ENCODE measurements around the gene NOS1AP. TPM values are rescaled to one million over a fixed set of nuclear protein-coding genes. Genes with fewer than 3 reads are reported as not detected.

Gene NOS1AP
- total and polyA plus RNA-seq, 9 of the 15 experiments (the other 6 are each of a cell fraction or from before 2014, with no cell fraction given), result 0.07 to 1.5 (median 0.22) TPM

GRCh38 chr1:162363823-162364222 is 294.3 kb downstream of the NOS1AP start:
- H3K9ac ChIP-seq (ENCODE audit: insufficient read depth in 1 of 2, low read depth in 2 of 2, low read length in 2 of 2), result no peak overlapping the region
- no peak overlapping the region for H3K4me3 ChIP-seq
- H3K27me3 ChIP-seq (ENCODE audit: control insufficient read depth in 2 of 2, insufficient read depth in 2 of 2, low read length in 2 of 2), result no peaks in the 10 kb centered on the region
- H3K4me1 ChIP-seq (replicated peaks in 1 of 2; ENCODE audit: control insufficient read depth in 2 of 2, insufficient read depth in 2 of 2, low read length in 2 of 2), result peaks cover 13 to 14% of the 10 kb centered on the region in 2 experiments; a peak in 4 of 5 replicates
- in situ Hi-C loops (cut with MboI), result no loop called here
- CTCF ChIA-PET (ENCODE audit: low intra/inter-chr PET ratio), result no interaction called here
- H3K27ac ChIP-seq (ENCODE audit: extremely low read depth, low read depth, low read length), result no peak overlapping the region
- no peak for TF ChIP-seq SIN3B (IDR thresholded peaks at IDR 0.05; ENCODE audit: low read depth)
- TF ChIP-seq KDM1A (IDR thresholded peaks at IDR 0.05), result peak; percentile 10 to 42; a peak in 2 of 4 replicates
- no peak for TF ChIP-seq MED1 (CRISPR knock-in tag; IDR thresholded peaks at IDR 0.05; ENCODE audit: borderline replicate concordance)
- no peaks in the 10 kb centered on the region for H3K9me3 ChIP-seq (replicated peaks; ENCODE audit: control insufficient read depth, insufficient read depth, low read depth, low read length)
- ATAC-seq, result no peak
- no peaks in the 10 kb centered on the region for H4K20me1 ChIP-seq (replicated peaks; ENCODE audit: control insufficient read depth, insufficient read depth, low read length)
- WGBS (ENCODE audit: insufficient coverage, low coverage, missing lambda C conversion rate), result 45% methylated on average over 3 of the region's 3 CpGs
- no peak overlapping the region for H3K4me2 ChIP-seq (ENCODE audit: insufficient read depth, low read length)
- intact Hi-C loops (cut with micrococcal nuclease), result no loop called here
- no peak for DNase-seq (ENCODE audit: extremely low read depth in 1 of 4, low spot score in 3 of 4)
- POLR2A ChIA-PET, result interaction anchor here (1.4 kb wide), 1 partner anchor 18 kb away, joined by 3 read pairs; the partner anchor contains the start of gene C1orf226
- H3K79me2 ChIP-seq (ENCODE audit: control insufficient read depth, insufficient read depth, low read length), result no peaks in the 10 kb centered on the region
- H3K9me1 ChIP-seq (ENCODE audit: control insufficient read depth, insufficient read depth, low read length), result no peaks in the 10 kb centered on the region
- H3K36me3 ChIP-seq (ENCODE audit: control insufficient read depth, insufficient read depth, low read length), result no peaks in the 10 kb centered on the region
- no TSS peak for BruUV-seq (replicated peaks)
- H2AFZ ChIP-seq (ENCODE audit: low read depth, low read length), result no peak overlapping the region
- FAIRE-seq, result no peak

DNA sequence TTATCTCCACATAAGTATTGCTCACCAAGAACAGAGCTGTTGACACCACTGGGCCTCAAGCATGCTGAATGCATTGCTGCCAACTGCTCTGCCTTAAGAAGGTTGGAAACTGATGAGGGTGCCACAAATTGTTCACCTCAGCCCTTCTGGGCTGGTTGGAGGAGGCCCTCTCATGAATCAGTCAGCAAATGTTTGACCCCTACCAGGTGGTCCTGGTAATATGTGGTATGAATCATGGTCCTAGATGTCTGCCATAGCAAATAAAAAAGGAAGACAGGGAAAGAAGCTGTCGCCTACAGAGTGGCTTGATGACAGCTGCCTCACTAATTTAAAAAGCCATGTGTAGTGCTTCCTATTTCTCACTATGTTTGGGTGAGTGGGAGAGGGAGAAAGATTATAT is 295.0 kb downstream of the NOS1AP start:
- Histone ChIP-seq H3K9me3 (replicated peaks; ENCODE audit: control insufficient read depth, insufficient read depth, low read depth, low read length) (no peaks in the 10 kb centered on the region), H3K9me1 (ENCODE audit: control insufficient read depth, insufficient read depth, low read length) (no peaks in the 10 kb centered on the region), H3K4me1 (replicated peaks in 1 of 2; ENCODE audit: control insufficient read depth in 2 of 2, insufficient read depth in 2 of 2, low read length in 2 of 2) (peaks cover 10 to 13% of the 10 kb centered on the region in 2 experiments; a peak in 4 of 5 replicates), H3K9ac (ENCODE audit: insufficient read depth in 1 of 2, low read depth in 2 of 2, low read length in 2 of 2) (no peak overlapping the region), H2AFZ (ENCODE audit: low read depth, low read length) (0 out of 2 replicates have a peak overlapping the region, but pooled peaks have one; percentile 32), H4K20me1 (replicated peaks; ENCODE audit: control insufficient read depth, insufficient read depth, low read length) (no peaks in the 10 kb centered on the region), H3K4me2 (ENCODE audit: insufficient read depth, low read length) (no peak overlapping the region), H3K27ac (ENCODE audit: extremely low read depth, low read depth, low read length) (no peak overlapping the region; the same call in 2 of the 3 replicates), H3K27me3 (ENCODE audit: control insufficient read depth in 2 of 2, insufficient read depth in 2 of 2, low read length in 2 of 2) (no peaks in the 10 kb centered on the region), H3K36me3 (ENCODE audit: control insufficient read depth, insufficient read depth, low read length) (no peaks in the 10 kb centered on the region), H3K79me2 (ENCODE audit: control insufficient read depth, insufficient read depth, low read length) (no peaks in the 10 kb centered on the region), H3K4me3 (no peak overlapping the region)
- no TSS peak for BruUV-seq (replicated peaks)
- FAIRE-seq, result no peak
- TF ChIP-seq CBX8 (IDR thresholded peaks at IDR 0.05; ENCODE audit: borderline replicate concordance, extremely low read depth, low read depth, low read length, poor library complexity, severe bottlenecking) (no peak), ZNF23 (CRISPR knock-in tag; IDR thresholded peaks at IDR 0.05) (no peak), TAF9B (IDR thresholded peaks at IDR 0.05; ENCODE audit: partially characterized antibody) (no peak), PHB2 (IDR thresholded peaks at IDR 0.05; ENCODE audit: low read depth) (no peak), HNRNPUL1 (IDR thresholded peaks at IDR 0.05; ENCODE audit: low read length) (no peak), SMARCA5 (IDR thresholded peaks at IDR 0.05) (no peak), ZNF354B (CRISPR knock-in tag; IDR thresholded peaks at IDR 0.05) (no peak), HMBOX1 (IDR thresholded peaks at IDR 0.05) (no peak), IRF2 (CRISPR knock-in tag; IDR thresholded peaks at IDR 0.05) (no peak), ZNF175 (CRISPR knock-in tag; IDR thresholded peaks at IDR 0.05; ENCODE audit: low read depth) (no peak), BCL6 (CRISPR knock-in tag; IDR thresholded peaks at IDR 0.05) (no peak), ATF1 (CRISPR knock-in tag; IDR thresholded peaks at IDR 0.05) (no peak), ATF1 (tag; IDR thresholded peaks at IDR 0.05) (no peak)
- TF ChIP-seq, protein P1, sequence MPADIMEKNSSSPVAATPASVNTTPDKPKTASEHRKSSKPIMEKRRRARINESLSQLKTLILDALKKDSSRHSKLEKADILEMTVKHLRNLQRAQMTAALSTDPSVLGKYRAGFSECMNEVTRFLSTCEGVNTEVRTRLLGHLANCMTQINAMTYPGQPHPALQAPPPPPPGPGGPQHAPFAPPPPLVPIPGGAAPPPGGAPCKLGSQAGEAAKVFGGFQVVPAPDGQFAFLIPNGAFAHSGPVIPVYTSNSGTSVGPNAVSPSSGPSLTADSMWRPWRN (IDR thresholded peaks at IDR 0.05; ENCODE audit: low read depth), result no peak
- in situ Hi-C loops (cut with MboI) (no loop called here), intact Hi-C loops (cut with micrococcal nuclease) (no loop called here)
- no peak for DNase-seq (ENCODE audit: extremely low read depth in 1 of 4, low spot score in 3 of 4)
- CTCF ChIA-PET (ENCODE audit: low intra/inter-chr PET ratio), result no interaction called here
- POLR2A ChIA-PET, result no interaction called here
- WGBS (ENCODE audit: insufficient coverage, low coverage, missing lambda C conversion rate), result 25% methylated on average over 1 of the region's 1 CpG
- ATAC-seq, result no peak
